Mesothelial cell of epicardium (in vitro differentiated cells): ENCODE data around the gene B3GNT9. TPM values are rescaled to one million over a fixed set of nuclear protein-coding genes. Genes with fewer than 3 reads are reported as not detected.

Experiments used
- DNase-seq, 2 experiments: peaks; one replicate each; pipeline ENCODE4 v3.0.0; 2021; ENCODE audit warnings: low spot score in 2 of 2; ENCODE audit not compliant: unreplicated experiment in 2 of 2
- H3K27ac Mint-ChIP-seq: 2 replicates; pipeline ENCODE4 v1.8.0; 2021; ENCODE audit warnings: mixed read lengths
- H3K27me3 Mint-ChIP-seq: 2 replicates; pipeline ENCODE4 v1.8.0; 2021; ENCODE audit warnings: low read depth, mixed read lengths
- H3K36me3 Mint-ChIP-seq: 2 replicates; pipeline ENCODE4 v1.8.0; 2021; ENCODE audit warnings: mixed read lengths
- H3K4me1 Mint-ChIP-seq: 2 replicates; pipeline ENCODE4 v1.8.0; 2021; ENCODE audit warnings: mixed read lengths
- H3K4me3 Mint-ChIP-seq: 2 replicates; pipeline ENCODE4 v1.8.0; 2021; ENCODE audit warnings: mild to moderate bottlenecking, moderate library complexity, mixed read lengths
- H3K9me3 Mint-ChIP-seq: 2 replicates; pipeline ENCODE4 v1.8.0; 2021; ENCODE audit warnings: mixed read lengths
- total RNA-seq: library from RNA; stranded (reverse); gene quantifications from 3 replicates; pipeline ENCODE4 v1.2.1, GENCODE V29; 2021
- TF ChIP-seq, protein P1 (sequence below): fragments of 200-600 bp; sonication (generic); IDR thresholded peaks from one replicate; pipeline ENCODE4 v1.5.0; 2021; ENCODE audit warnings: antibody characterized with exemption; ENCODE audit not compliant: unreplicated experiment

Gene B3GNT9
- total RNA-seq, 1 donor from 2014 or later: 20.6 TPM

DNA sequence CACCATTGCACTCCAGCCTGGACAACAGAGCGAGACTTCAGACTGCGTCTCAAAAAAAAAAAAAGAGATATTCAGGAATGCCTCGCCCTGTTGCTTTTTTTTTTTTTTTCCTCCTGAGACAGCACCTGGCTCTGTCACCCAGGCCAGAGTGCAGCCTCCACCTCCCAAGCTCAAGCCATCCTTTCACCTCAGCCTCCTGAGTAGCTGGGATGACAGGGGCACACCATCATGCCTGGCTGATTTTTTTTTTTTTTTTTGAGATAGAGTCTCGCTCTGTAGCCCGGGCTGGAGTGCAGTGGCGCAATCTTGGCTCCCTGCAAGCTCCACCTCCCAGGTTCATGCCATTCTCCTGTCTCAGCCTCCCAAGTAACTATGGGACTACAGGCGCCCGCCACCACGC is 33.1 kb downstream of the B3GNT9 start:
- H3K4me3 Mint-ChIP-seq: no peak overlapping the region
- DNase-seq: no peak
- H3K4me1 Mint-ChIP-seq: peaks cover 4% of the 10 kb centered on the region
- H3K27me3 Mint-ChIP-seq: no peaks in the 10 kb centered on the region
- H3K27ac Mint-ChIP-seq: no peak overlapping the region
- TF ChIP-seq, protein P1, sequence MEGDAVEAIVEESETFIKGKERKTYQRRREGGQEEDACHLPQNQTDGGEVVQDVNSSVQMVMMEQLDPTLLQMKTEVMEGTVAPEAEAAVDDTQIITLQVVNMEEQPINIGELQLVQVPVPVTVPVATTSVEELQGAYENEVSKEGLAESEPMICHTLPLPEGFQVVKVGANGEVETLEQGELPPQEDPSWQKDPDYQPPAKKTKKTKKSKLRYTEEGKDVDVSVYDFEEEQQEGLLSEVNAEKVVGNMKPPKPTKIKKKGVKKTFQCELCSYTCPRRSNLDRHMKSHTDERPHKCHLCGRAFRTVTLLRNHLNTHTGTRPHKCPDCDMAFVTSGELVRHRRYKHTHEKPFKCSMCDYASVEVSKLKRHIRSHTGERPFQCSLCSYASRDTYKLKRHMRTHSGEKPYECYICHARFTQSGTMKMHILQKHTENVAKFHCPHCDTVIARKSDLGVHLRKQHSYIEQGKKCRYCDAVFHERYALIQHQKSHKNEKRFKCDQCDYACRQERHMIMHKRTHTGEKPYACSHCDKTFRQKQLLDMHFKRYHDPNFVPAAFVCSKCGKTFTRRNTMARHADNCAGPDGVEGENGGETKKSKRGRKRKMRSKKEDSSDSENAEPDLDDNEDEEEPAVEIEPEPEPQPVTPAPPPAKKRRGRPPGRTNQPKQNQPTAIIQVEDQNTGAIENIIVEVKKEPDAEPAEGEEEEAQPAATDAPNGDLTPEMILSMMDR: no peak
- H3K36me3 Mint-ChIP-seq: peaks cover 7% of the 10 kb centered on the region
- H3K9me3 Mint-ChIP-seq: no peaks in the 10 kb centered on the region

- no peak overlapping the region for H3K4me3 Mint-ChIP-seq
- DNase-seq: no peak
- peaks cover 5% of the 10 kb centered on the region for H3K4me1 Mint-ChIP-seq
- no peaks in the 10 kb centered on the region for H3K9me3 Mint-ChIP-seq
- H3K27me3 Mint-ChIP-seq: no peaks in the 10 kb centered on the region
- H3K36me3 Mint-ChIP-seq: peaks cover 5% of the 10 kb centered on the region
- TF ChIP-seq, protein P1: no peak
- H3K27ac Mint-ChIP-seq: no peak overlapping the region
Observed at GRCh38 chr16:67116388-67117311, 34.1 kb downstream of the B3GNT9 start.

DNA sequence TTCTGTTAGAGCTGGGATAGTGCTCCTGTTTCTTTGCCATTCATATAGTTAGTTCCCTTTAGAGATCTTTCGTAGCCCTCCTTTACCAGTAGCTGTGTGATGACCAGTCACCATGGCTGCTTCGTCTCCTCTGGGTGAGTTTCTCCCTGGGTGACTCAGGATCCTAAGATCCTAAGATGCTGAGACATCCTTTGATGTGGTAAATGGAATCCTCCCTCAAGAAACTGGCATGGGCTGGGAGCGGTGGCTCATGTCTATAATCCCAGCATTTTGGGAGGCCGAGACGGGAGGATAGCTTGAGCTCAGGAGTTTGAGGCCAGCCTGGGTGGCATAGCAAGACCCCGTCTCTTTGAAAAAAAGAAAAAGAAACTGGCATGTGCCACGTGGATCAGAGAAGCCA is 35.2 kb downstream of the B3GNT9 start:
- Mint-ChIP-seq H3K9me3 (no peaks in the 10 kb centered on the region), H3K36me3 (peaks cover 5% of the 10 kb centered on the region), H3K27ac (no peak overlapping the region), H3K27me3 (no peaks in the 10 kb centered on the region), H3K4me1 (peaks cover 12% of the 10 kb centered on the region), H3K4me3 (no peak overlapping the region)
- DNase-seq: no peak
- TF ChIP-seq, protein P1: no peak

DNA sequence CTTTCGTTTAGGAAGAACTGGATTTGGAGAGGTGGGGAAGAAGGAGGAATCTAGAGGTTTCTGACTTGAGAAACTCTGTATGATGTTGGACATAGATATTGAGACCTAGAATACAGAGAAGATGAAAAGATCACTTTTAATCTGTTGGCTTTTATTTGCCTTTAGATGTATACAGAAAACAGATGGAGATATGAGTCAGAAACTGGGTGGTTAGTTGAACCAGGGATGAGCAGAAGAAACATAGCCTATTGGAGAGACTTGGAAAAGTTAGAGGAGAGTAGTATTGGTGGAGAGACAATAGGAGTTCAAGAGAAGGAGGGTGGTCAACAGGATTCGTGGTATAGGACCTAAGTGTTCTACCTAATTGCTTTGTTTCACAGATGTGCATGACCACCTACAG is 36.0 kb downstream of the B3GNT9 start:
- peaks cover 12% of the 10 kb centered on the region for H3K4me1 Mint-ChIP-seq

DNA sequence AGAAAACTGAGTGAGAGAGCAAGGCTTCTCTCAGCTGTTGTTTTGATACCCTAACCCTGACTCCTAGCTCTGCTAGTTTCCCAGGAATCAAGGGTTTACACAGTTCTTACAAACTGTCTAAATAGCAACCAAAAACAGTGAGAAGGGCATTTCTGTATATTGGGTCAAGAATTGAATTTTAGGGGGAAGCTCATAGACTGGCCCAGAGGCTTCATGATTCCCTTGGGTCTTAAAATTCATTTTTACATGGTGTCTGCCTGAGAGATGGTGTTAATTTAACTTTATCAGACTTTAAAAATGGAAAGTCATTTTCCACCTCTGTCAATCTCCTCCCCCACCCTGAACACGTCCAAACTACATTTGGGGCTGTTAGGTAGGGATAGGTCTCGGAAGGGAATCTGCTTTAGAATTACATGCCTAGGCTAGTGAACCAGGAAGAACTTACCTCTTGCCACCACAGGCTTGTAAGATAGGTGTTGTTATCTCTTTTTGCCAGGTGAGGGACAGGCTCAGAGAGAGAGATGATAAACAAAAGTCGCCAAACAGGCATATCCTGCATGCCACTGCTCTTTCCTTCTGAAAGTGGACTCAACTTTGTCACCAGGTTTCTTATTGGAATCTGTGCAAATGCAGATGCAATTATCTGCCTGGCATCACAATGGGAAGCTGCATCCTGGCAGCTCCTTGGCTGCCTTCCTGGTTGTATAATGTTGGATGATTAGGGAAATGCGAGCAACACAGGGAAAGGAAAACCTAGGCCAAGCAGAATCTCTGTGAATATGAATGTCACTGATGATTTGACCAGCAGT is 38.0 kb downstream of the B3GNT9 start:
- Mint-ChIP-seq H3K4me1 (peaks cover 16% of the 10 kb centered on the region), H3K36me3 (peaks cover 2% of the 10 kb centered on the region), H3K27me3 (no peaks in the 10 kb centered on the region), H3K9me3 (no peaks in the 10 kb centered on the region), H3K27ac (peak overlapping the region; percentile 21), H3K4me3 (no peak overlapping the region)
- DNase-seq: no peak
- TF ChIP-seq, protein P1: no peak

More for the DNA sequence above, 36.0 kb downstream of the B3GNT9 start:
- TF ChIP-seq, protein P1: no peak
- Mint-ChIP-seq H3K9me3 (no peaks in the 10 kb centered on the region), H3K27ac (no peak overlapping the region), H3K36me3 (peaks cover 2% of the 10 kb centered on the region), H3K4me3 (no peak overlapping the region), H3K27me3 (no peaks in the 10 kb centered on the region)
- no peak for DNase-seq
